AG08396 (cell line): ENCODE measurements around the gene SRSF9.
A peak's percentile ranks its signal among the peaks of the same experiment; 100 is the strongest.
"Not testable (repeated sequence)": the region's sequence is repeated elsewhere in the genome, so short reads cannot be mapped to it uniquely, and the experiment has no call there.

Source experiments
- DNase-seq: peaks from one replicate; pipeline ENCODE4 v3.0.0; 2012; ENCODE audit warnings: low spot score, mixed read lengths

The SRSF9 gene

GRCh38 chr12:120481022-120481767, 11.6 kb upstream of the SRSF9 start:
- no peak for DNase-seq

- no peak for DNase-seq
Observed at GRCh38 chr12:120480211-120480610, 10.7 kb upstream of the SRSF9 start.

GRCh38 chr12:120479458-120479857, 9.9 kb upstream of the SRSF9 start:
- DNase-seq: no peak

GRCh38 chr12:120475643-120476042, 6.1 kb upstream of the SRSF9 start:
- DNase-seq: no peak

GRCh38 chr12:120474616-120474960, 5.0 kb upstream of the SRSF9 start:
- DNase-seq: peak; percentile 71

GRCh38 chr12:120473807-120474615, 4.5 kb upstream of the SRSF9 start:
- no peak for DNase-seq

GRCh38 chr12:120472521-120472920, 3.0 kb upstream of the SRSF9 start:
- no peak for DNase-seq

- DNase-seq: no peak
Observed at GRCh38 chr12:120470150-120470784, 719 bp upstream of the SRSF9 start.

- DNase-seq: peak; percentile 51
Observed at GRCh38 chr12:120468821-120469449, 613 bp downstream of the SRSF9 start.

GRCh38 chr12:120468325-120468820, 1.2 kb downstream of the SRSF9 start:
- DNase-seq: peak; percentile 68

GRCh38 chr12:120467439-120467838, 2.1 kb downstream of the SRSF9 start:
- no peak for DNase-seq

GRCh38 chr12:120466560-120467315, 2.8 kb downstream of the SRSF9 start:
- no peak for DNase-seq

GRCh38 chr12:120465756-120466155, 3.8 kb downstream of the SRSF9 start:
- DNase-seq: no peak

GRCh38 chr12:120463712-120464111, 5.8 kb downstream of the SRSF9 start:
- DNase-seq: no peak

- no peak for DNase-seq
Observed at GRCh38 chr12:120462099-120462640, 7.4 kb downstream of the SRSF9 start.

GRCh38 chr12:120460157-120460556, 9.4 kb downstream of the SRSF9 start:
- DNase-seq: no peak

- DNase-seq: no peak
Observed at GRCh38 chr12:120457133-120457532, 12.4 kb downstream of the SRSF9 start.

GRCh38 chr12:120455302-120455701, 14.2 kb downstream of the SRSF9 start:
- DNase-seq: no peak

- peak; percentile 38 for DNase-seq
Observed at GRCh38 chr12:120453977-120454376, 15.6 kb downstream of the SRSF9 start.

- DNase-seq: no peak
Observed at GRCh38 chr12:120453060-120453750, 16.3 kb downstream of the SRSF9 start.

GRCh38 chr12:120452524-120452923, 17.0 kb downstream of the SRSF9 start:
- DNase-seq: not testable (repeated sequence)
